ENCODE data around the gene EXPH5.

GRCh38 chr11:108525161-108525560 is 68.4 kb downstream of the EXPH5 start:
- TF ChIP-seq CTCF (IDR thresholded peaks at IDR 0.05 in 2 of 3, conservative IDR thresholded peaks at IDR 0.05 in 1 of 3; ENCODE audit: borderline replicate concordance in 1 of 3, insufficient read depth in 1 of 3, low read depth in 2 of 3, low read length in 2 of 3) (no peak), CEBPB (IDR thresholded peaks at IDR 0.05; ENCODE audit: low read depth) (no peak), SRF (IDR thresholded peaks at IDR 0.05; ENCODE audit: low read depth) (no peak), CBX3 (IDR thresholded peaks at IDR 0.05; ENCODE audit: low read depth) (no peak), POLR2A (IDR thresholded peaks at IDR 0.05; ENCODE audit: borderline replicate concordance, extremely low read depth, insufficient read depth, insufficient read length) (no peak), EZH2 (IDR thresholded peaks at IDR 0.05) (no peak), POLR2AphosphoS5 (IDR thresholded peaks at IDR 0.05; ENCODE audit: low read depth, low read length) (no peak), MAX (IDR thresholded peaks at IDR 0.05) (no peak), REST (IDR thresholded peaks at IDR 0.05; ENCODE audit: low read depth) (no peak), SIN3A (IDR thresholded peaks at IDR 0.05; ENCODE audit: low read depth) (no peak)

Data from HCT116 (cell line).